Activated CD8-positive, alpha-beta T cell treated with anti-CD3 and anti-CD28 coated beads for 36 hours (primary cell): ENCODE results near the gene SORL1. TPM values are rescaled to one million over a fixed set of nuclear protein-coding genes. Genes with fewer than 3 reads are reported as not detected.
"Not testable (repeated sequence)": the region's sequence is repeated elsewhere in the genome, so short reads cannot be mapped to it uniquely, and the experiment has no call there.

ENCODE experiments used
- ATAC-seq: fragments of 200-7000 bp; cut with Tn5 transposase; one replicate; pipeline ENCODE4 v1.10.0; 2021; ENCODE audit warnings: mild to moderate bottlenecking, moderate library complexity
- CTCF ChIA-PET: fragments of 350-600 bp; sonication (Branson Sonifier 250); formaldehyde crosslinking; loops from one replicate; lab custom pipeline; 2021; ENCODE audit warnings: antibody characterized with exemption; lab: Charles Lee
- POLR2A ChIA-PET: fragments of 350-600 bp; sonication (Branson Sonifier 250); formaldehyde crosslinking; loops from one replicate; lab custom pipeline; 2021; ENCODE audit warnings: antibody characterized with exemption; lab: Charles Lee
- DNase-seq: peaks from one replicate; pipeline ENCODE4 v3.0.0-alpha.2; 2020
- H3K27ac Mint-ChIP-seq: one replicate; pipeline ENCODE4 v1.8.0; 2021; ENCODE audit warnings: mild to moderate bottlenecking, mixed read lengths
- H3K27me3 Mint-ChIP-seq: one replicate; pipeline ENCODE4 v1.8.0; 2021; ENCODE audit warnings: mixed read lengths
- H3K36me3 Mint-ChIP-seq: one replicate; pipeline ENCODE4 v1.8.0; 2021; ENCODE audit warnings: low read depth, mixed read lengths
- H3K4me1 Mint-ChIP-seq: one replicate; pipeline ENCODE4 v1.8.0; 2021; ENCODE audit warnings: low read depth, mixed read lengths
- H3K4me3 Mint-ChIP-seq: one replicate; pipeline ENCODE4 v1.8.0; 2021; ENCODE audit warnings: mild to moderate bottlenecking, moderate library complexity, mixed read lengths
- H3K9me3 Mint-ChIP-seq: one replicate; pipeline ENCODE4 v1.8.0; 2021; ENCODE audit warnings: mixed read lengths
- intact Hi-C: fragments of 100-400 bp; cut with micrococcal nuclease; formaldehyde crosslinking; loops from one replicate; pipeline ENCODE4 v1.10.0; 2022
- total RNA-seq, 2 experiments: library from RNA; stranded (reverse); gene quantifications; one replicate each; pipeline ENCODE4 v1.2.3, GENCODE V29; 2021
- TF ChIP-seq, protein P1 (sequence below): fragments of 200-600 bp; IDR thresholded peaks from one replicate; pipeline ENCODE4 v1.8.0; 2022; ENCODE audit warnings: antibody characterized with exemption, mild to moderate bottlenecking

SORL1 gene
- total RNA-seq, 2 experiments from 2014 or later = 61.1 to 64.6 TPM

DNA sequence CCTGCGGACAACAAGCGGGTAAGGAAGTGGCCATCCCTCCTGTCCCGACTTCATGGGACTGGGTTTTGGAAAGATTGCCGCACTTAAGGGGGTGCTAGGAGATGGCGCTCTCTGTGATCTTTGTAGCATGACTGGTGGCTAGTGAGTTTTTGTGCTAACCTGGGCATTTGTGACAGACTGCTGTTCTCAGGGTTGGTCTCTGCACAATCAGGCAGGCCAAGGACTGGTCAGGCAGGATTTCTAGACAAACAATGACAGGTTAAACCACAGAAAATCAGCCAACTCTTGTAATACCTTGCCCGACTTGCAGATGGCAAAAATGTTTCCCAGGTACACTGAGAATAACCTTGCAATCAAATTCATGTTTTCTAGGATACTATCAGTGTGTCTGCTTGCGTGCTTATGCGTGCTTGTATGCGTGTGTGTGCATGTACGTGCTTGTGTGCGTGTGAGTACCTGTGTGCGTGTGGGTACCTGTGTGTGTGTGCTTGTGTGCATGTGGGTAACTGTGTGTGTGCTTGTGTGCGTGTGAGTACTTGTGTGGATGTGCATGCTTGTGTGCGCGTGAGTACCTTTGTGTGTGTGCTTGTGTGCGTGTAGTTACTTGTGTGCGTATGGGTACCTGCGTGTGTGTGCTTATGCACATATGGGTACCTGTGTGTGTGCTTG, 26.2 kb downstream of the SORL1 start:
- Mint-ChIP-seq H3K4me1 (peaks cover 66% of the 10 kb centered on the region), H3K36me3 (peaks cover 32% of the 10 kb centered on the region), H3K9me3 (no peaks in the 10 kb centered on the region), H3K27ac (peak overlapping the region; percentile 27), H3K4me3 (no peak overlapping the region), H3K27me3 (no peaks in the 10 kb centered on the region)
- no peak for ATAC-seq
- no peak for DNase-seq
- TF ChIP-seq, protein P1, sequence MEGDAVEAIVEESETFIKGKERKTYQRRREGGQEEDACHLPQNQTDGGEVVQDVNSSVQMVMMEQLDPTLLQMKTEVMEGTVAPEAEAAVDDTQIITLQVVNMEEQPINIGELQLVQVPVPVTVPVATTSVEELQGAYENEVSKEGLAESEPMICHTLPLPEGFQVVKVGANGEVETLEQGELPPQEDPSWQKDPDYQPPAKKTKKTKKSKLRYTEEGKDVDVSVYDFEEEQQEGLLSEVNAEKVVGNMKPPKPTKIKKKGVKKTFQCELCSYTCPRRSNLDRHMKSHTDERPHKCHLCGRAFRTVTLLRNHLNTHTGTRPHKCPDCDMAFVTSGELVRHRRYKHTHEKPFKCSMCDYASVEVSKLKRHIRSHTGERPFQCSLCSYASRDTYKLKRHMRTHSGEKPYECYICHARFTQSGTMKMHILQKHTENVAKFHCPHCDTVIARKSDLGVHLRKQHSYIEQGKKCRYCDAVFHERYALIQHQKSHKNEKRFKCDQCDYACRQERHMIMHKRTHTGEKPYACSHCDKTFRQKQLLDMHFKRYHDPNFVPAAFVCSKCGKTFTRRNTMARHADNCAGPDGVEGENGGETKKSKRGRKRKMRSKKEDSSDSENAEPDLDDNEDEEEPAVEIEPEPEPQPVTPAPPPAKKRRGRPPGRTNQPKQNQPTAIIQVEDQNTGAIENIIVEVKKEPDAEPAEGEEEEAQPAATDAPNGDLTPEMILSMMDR = no peak
- ChIA-PET CTCF (interaction anchor here (0.6 kb wide), 1 partner anchor 147 kb away, joined by 3 read pairs; no protein-coding TSS in a partner anchor), POLR2A (no interaction called here)
- intact Hi-C loops = no loop called here

DNA sequence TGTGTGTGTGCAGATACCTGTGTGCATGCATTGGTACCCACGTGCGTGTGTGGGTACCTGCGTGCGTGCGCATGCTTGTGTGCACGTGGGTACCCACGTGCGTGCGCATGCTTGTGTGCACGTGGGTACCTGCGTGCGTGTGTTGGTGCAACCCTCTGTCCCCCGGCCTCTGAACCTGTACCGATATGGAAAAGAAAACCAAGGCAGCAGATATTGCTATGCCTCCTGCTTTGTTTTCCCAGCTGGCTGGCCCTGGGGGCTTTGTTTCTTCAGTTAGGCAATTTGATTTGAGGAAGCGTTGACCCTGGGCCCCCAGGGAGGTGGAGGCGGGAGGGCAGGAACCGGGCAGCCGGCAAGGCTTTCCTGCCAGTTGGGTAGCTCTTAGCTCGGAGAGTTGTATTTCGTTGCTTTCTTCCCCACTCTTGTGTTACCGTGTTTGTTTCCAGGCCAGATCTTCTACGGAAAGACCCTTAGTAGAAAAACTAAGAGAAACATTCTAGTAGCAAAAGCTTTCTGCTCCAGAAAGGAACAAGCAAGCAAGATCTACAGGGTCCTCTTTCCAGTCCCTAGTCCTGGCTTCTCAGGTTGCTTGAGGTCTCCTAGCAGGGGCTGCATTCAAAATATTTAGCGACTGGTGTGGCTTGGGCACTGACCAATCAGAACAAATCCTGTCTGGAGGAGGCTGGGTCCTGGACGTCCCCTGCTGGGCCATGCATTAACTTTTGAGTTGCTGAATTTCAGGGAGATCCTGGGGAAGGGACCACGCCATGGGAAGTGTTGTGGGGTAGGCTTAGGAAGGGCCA, 27.0 kb downstream of the SORL1 start:
- ChIA-PET CTCF (no interaction called here), POLR2A (interaction anchor here (0.7 kb wide), 1 partner anchor 198 kb away, joined by 4 read pairs; no protein-coding TSS in a partner anchor)
- ATAC-seq = no peak
- Mint-ChIP-seq H3K4me1 (peaks cover 68% of the 10 kb centered on the region), H3K27me3 (no peaks in the 10 kb centered on the region), H3K36me3 (peaks cover 36% of the 10 kb centered on the region), H3K27ac (no peak overlapping the region), H3K4me3 (no peak overlapping the region), H3K9me3 (no peaks in the 10 kb centered on the region)
- no peak for DNase-seq
- TF ChIP-seq, protein P1 = no peak
- intact Hi-C loops = no loop called here

DNA sequence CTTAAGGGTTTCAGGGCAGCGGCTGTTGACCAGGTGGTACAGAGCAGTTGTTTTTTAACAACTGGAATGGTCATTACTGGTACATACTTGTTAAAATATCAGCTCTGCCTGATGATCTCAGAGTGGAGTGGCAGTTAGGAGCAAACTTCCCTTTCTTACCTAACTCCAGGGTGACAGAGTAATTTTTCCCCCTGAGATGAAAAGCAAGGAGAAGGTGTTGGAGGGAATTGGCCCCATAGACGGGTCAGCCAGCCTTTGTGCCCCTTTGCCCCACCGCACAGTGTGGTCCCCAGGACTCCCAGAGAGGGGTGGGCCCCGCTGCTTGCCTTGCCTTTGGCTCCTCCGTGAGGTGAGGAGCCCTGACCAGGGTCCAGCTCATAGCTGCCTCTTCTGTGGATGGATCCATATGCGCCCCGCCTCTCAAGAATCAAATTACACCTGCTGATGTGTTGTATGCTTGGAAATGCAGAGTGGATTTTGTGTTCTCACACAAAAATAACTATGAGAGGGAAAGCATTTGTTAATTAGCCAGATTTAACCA, 27.7 kb downstream of the SORL1 start:
- no peak for ATAC-seq
- Mint-ChIP-seq H3K9me3 (no peaks in the 10 kb centered on the region), H3K27me3 (no peaks in the 10 kb centered on the region), H3K4me3 (no peak overlapping the region), H3K4me1 (peaks cover 67% of the 10 kb centered on the region), H3K27ac (no peak overlapping the region), H3K36me3 (peaks cover 37% of the 10 kb centered on the region)
- intact Hi-C loops = no loop called here
- no peak for DNase-seq
- TF ChIP-seq, protein P1 = no peak
- CTCF ChIA-PET = interaction anchor here (0.6 kb wide), 1 partner anchor 11 kb away, joined by 4 read pairs; no protein-coding TSS in a partner anchor
- POLR2A ChIA-PET = interaction anchor here (0.7 kb wide), 1 partner anchor 197 kb away, joined by 4 read pairs; no protein-coding TSS in a partner anchor

DNA sequence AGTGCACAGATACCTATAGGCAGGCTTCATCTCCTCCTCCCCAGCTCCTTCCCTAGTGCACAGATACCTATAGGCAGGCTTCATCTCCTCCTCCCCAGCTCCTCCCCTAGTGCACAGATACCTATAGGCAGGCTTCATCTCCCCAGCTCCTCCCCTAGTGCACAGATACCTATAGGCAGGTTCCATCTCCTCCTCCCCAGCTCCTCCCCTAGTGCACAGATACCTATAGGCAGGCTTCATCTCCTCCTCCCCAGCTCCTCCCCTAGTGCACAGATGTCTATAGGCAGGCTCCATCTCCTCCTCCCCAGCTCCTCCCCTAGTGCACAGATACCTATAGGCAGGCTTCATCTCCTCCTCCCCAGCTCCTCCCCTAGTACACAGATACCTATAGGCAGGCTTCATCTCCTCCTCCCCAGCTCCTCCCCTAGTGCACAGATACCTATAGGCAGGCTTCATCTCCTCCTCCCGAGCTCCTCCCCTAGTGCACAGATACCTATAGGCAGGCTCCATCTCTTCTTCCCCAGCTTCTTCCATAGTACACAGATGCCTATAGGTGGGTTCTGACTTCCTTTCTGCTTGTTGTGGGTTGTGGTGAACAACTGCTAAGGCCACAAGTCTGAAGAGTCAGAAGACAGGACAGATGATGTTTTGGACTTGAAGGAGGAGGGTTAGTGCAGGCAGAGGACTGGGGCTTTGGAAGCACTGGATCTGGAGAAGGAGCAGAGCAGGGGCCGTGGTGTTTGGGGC, 29.5 kb downstream of the SORL1 start:
- H3K4me3 Mint-ChIP-seq = peak overlapping the region; percentile 75
- peaks cover 36% of the 10 kb centered on the region for H3K36me3 Mint-ChIP-seq
- H3K27ac Mint-ChIP-seq = peak overlapping the region; percentile 94
- ATAC-seq = peak; percentile 89
- H3K27me3 Mint-ChIP-seq, H3K9me3 Mint-ChIP-seq: not testable (repeated sequence)
- peak; percentile 76 for DNase-seq
- intact Hi-C loops = loop anchor here (2.0 kb wide), 1 partner anchor 17 kb away; no protein-coding TSS in a partner anchor
- ChIA-PET POLR2A (interaction anchor here (0.6 to 1.6 kb wide), 5 partner anchors 10 to 167 kb away, joined by 3 to 9 read pairs (median 3); no protein-coding TSS in a partner anchor), CTCF (interaction anchor here (1.0 to 2.1 kb wide), 2 partner anchors 12 to 14 kb away, joined by 3 to 14 read pairs; no protein-coding TSS in a partner anchor)
- H3K4me1 Mint-ChIP-seq = peaks cover 60% of the 10 kb centered on the region
